Measurements from ENCODE around the gene MAPK1. TPM values are rescaled to one million over a fixed set of nuclear protein-coding genes. Genes with fewer than 3 reads are reported as not detected.
"Not testable (repeated sequence)": the region's sequence is repeated elsewhere in the genome, so short reads cannot be mapped to it uniquely, and the experiment has no call there.

The MAPK1 gene
- total RNA-seq, 2 experiments from 2014 or later, result 39.4 to 44.0 TPM

DNA sequence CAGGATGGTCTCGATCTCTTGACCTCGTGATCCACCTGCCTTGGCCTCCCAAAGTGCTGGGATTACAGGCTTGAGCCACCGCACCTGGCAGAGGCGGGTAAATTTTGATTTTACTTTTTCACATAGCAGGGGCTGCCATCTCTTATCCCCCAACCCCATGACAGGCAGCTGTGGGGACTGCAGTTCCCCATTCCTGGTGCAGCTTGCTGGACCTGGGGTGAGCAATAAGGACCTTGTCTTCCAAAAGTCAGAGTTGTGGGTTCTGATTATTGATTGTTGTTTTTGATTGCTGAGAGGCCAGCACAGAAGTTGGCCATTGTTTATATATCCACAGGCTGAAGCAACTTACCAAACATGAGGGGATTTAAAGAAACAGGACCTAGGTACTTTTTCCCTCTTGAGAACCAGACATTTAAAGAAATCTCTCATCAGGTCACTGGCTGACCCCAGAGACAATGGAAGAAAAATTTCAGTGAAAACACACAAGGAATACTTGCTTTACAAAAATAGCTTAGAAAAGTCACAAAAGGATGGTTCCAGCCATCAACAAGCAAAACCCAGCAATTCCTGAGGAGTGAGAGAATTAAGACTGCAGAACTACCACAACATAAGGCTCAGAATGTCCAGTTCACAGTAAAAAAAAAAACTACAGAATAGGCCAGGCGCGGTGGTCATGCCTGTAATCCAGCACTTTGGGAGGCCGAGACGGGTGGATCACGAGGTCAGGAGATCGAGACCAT is 22.0 kb upstream of the MAPK1 start:
- TF ChIP-seq, protein P1, sequence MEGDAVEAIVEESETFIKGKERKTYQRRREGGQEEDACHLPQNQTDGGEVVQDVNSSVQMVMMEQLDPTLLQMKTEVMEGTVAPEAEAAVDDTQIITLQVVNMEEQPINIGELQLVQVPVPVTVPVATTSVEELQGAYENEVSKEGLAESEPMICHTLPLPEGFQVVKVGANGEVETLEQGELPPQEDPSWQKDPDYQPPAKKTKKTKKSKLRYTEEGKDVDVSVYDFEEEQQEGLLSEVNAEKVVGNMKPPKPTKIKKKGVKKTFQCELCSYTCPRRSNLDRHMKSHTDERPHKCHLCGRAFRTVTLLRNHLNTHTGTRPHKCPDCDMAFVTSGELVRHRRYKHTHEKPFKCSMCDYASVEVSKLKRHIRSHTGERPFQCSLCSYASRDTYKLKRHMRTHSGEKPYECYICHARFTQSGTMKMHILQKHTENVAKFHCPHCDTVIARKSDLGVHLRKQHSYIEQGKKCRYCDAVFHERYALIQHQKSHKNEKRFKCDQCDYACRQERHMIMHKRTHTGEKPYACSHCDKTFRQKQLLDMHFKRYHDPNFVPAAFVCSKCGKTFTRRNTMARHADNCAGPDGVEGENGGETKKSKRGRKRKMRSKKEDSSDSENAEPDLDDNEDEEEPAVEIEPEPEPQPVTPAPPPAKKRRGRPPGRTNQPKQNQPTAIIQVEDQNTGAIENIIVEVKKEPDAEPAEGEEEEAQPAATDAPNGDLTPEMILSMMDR (IDR thresholded peaks at IDR 0.05), result no peak
- no peaks in the 10 kb centered on the region for H3K27me3 ChIP-seq (ENCODE audit: control insufficient read depth in 1 of 2, insufficient read depth in 2 of 2, low read length in 2 of 2)
- H3K4me1 ChIP-seq (ENCODE audit: insufficient read depth, low read length), result no peaks in the 10 kb centered on the region
- no peak overlapping the region for H3K27ac ChIP-seq (ENCODE audit: low read depth in 1 of 2, low read length in 2 of 2)
- ATAC-seq (ENCODE audit: poor library complexity) (no peak), DNase-seq (no peak)
- H3K36me3 Mint-ChIP-seq (ENCODE audit: low read depth), result no peaks in the 10 kb centered on the region
- ChIA-PET CTCF (no interaction called here), POLR2A (no interaction called here)
- intact Hi-C loops (cut with DNase I, micrococcal nuclease), result no loop called here
- no peaks in the 10 kb centered on the region for H3K9me3 ChIP-seq (ENCODE audit: control insufficient read depth in 1 of 2, insufficient read depth in 1 of 2, low read length in 2 of 2)
- no peak overlapping the region for H3K27ac Mint-ChIP-seq
- no peaks in the 10 kb centered on the region for H3K27me3 Mint-ChIP-seq
- H3K4me3 Mint-ChIP-seq, result no peak overlapping the region
- no peaks in the 10 kb centered on the region for H3K9me3 Mint-ChIP-seq
- H3K4me1 Mint-ChIP-seq (ENCODE audit: low read depth), result no peaks in the 10 kb centered on the region
- H3K4me3 ChIP-seq (ENCODE audit: low read length), result no peak overlapping the region
- no peaks in the 10 kb centered on the region for H3K36me3 ChIP-seq (ENCODE audit: insufficient read depth, low read length)

DNA sequence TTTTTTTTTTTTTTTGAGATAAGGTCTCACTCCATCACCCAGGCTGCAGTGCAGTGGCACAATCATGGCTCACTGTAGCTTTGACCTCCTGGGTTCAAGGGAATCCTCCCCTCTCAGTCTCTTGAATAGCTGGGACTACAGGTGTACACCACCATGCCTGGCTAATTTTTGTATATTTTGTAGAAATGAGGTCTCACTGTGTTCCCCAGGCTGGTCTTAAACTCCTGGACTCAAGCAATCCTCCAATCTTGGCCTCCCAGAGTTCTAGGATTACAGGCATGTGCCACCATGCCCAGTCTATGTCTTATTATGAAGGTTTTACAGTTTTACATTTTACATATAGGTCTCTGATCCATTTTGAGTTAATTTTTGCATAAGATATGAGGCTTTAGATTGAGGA is 20.4 kb upstream of the MAPK1 start:
- Mint-ChIP-seq H3K9me3 (no peaks in the 10 kb centered on the region), H3K27ac (no peak overlapping the region), H3K4me3 (no peak overlapping the region), H3K4me1 (ENCODE audit: low read depth) (no peaks in the 10 kb centered on the region), H3K27me3 (no peaks in the 10 kb centered on the region), H3K36me3 (ENCODE audit: low read depth) (no peaks in the 10 kb centered on the region)
- Histone ChIP-seq H3K4me1 (ENCODE audit: insufficient read depth, low read length) (no peaks in the 10 kb centered on the region), H3K9me3 (ENCODE audit: control insufficient read depth in 1 of 2, insufficient read depth in 1 of 2, low read length in 2 of 2) (no peaks in the 10 kb centered on the region), H3K4me3 (ENCODE audit: low read length) (no peak overlapping the region), H3K27me3 (ENCODE audit: control insufficient read depth in 1 of 2, insufficient read depth in 2 of 2, low read length in 2 of 2) (no peaks in the 10 kb centered on the region), H3K36me3 (ENCODE audit: insufficient read depth, low read length) (no peaks in the 10 kb centered on the region), H3K27ac (ENCODE audit: low read depth in 1 of 2, low read length in 2 of 2) (no peak overlapping the region)
- TF ChIP-seq, protein P1 (IDR thresholded peaks at IDR 0.05), result no peak
- DNase-seq, result no peak
- ATAC-seq (ENCODE audit: poor library complexity), result no peak
- ChIA-PET CTCF (interaction anchor here (0.6 kb wide), 1 partner anchor 52 kb away, joined by 4 read pairs; no protein-coding TSS in a partner anchor), POLR2A (no interaction called here)
- intact Hi-C loops (cut with DNase I, micrococcal nuclease), result no loop called here

DNA sequence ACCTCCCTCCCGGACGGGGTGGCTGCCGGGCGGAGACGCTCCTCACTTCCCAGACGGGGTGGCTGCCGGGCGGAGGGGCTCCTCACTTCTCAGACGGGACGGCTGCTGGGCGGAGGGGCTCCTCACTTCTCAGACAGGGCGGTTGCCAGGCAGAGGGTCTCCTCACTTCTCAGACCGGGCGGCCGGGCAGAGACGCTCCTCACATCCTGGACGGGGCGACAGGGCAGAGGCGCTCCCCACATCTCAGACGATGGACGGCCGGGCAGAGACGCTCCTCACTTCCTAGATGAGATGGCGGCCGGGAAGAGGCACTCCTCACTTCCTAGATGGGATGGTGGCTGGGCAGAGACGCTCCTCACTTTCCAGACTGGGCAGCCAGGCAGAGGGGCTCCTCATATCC is 16.5 kb upstream of the MAPK1 start:
- CTCF ChIA-PET; DNase-seq; H3K4me1 ChIP-seq (ENCODE audit: insufficient read depth, low read length); H3K27ac Mint-ChIP-seq; H3K9me3 Mint-ChIP-seq; H3K36me3 Mint-ChIP-seq (ENCODE audit: low read depth); POLR2A ChIA-PET; H3K27me3 Mint-ChIP-seq; H3K9me3 ChIP-seq (ENCODE audit: control insufficient read depth in 1 of 2, insufficient read depth in 1 of 2, low read length in 2 of 2); H3K4me1 Mint-ChIP-seq (ENCODE audit: low read depth); ATAC-seq (ENCODE audit: poor library complexity); H3K4me3 ChIP-seq (ENCODE audit: low read length); H3K27me3 ChIP-seq (ENCODE audit: control insufficient read depth in 1 of 2, insufficient read depth in 2 of 2, low read length in 2 of 2); H3K27ac ChIP-seq (ENCODE audit: low read depth in 1 of 2, low read length in 2 of 2); intact Hi-C loops (cut with DNase I, micrococcal nuclease); H3K36me3 ChIP-seq (ENCODE audit: insufficient read depth, low read length); H3K4me3 Mint-ChIP-seq: not testable (repeated sequence)

DNA sequence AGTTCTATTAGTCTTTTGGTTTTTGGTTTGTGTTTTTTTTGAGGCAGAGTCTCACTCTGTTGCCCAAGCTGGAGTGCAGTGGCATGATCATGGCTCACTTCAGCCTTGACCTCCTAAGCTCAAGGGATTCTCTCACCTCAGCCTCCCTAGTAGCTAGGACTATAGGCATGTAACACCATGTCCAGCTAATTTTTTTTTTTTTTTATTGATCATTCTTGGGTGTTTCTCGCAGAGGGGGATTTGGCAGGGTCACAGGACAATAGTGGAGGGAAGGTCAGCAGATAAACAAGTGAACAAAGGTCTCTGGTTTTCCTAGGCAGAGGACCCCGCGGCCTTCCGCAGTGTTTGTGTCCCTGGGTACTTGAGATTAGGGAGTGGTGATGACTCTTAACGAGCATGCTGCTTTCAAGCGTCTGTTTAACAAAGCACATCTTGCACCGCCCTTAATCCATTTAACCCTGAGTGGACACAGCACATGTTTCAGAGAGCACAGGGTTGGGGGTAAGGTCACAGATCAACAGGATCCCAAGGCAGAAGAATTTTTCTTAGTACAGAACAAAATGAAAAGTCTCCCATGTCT is 15.4 kb upstream of the MAPK1 start:
- H3K9me3 Mint-ChIP-seq; H3K27me3 ChIP-seq (ENCODE audit: control insufficient read depth in 1 of 2, insufficient read depth in 2 of 2, low read length in 2 of 2); H3K4me1 Mint-ChIP-seq (ENCODE audit: low read depth); DNase-seq; H3K4me1 ChIP-seq (ENCODE audit: insufficient read depth, low read length); CTCF ChIA-PET; H3K9me3 ChIP-seq (ENCODE audit: control insufficient read depth in 1 of 2, insufficient read depth in 1 of 2, low read length in 2 of 2); ATAC-seq (ENCODE audit: poor library complexity); H3K4me3 Mint-ChIP-seq; H3K36me3 ChIP-seq (ENCODE audit: insufficient read depth, low read length); POLR2A ChIA-PET; H3K27me3 Mint-ChIP-seq; H3K27ac Mint-ChIP-seq; H3K4me3 ChIP-seq (ENCODE audit: low read length); H3K27ac ChIP-seq (ENCODE audit: low read depth in 1 of 2, low read length in 2 of 2); H3K36me3 Mint-ChIP-seq (ENCODE audit: low read depth); intact Hi-C loops (cut with DNase I, micrococcal nuclease): not testable (repeated sequence)
